HUES48 (cell line): ENCODE measurements around the gene SHCBP1L.

Source experiments
- H3K27ac ChIP-seq: one replicate; pipeline ENCODE4 v1.7.0; 2013; ENCODE audit warnings: low read depth, low read length, inconsistent platforms
- H3K27me3 ChIP-seq: 2 replicates; pipeline ENCODE4 v1.6.1; 2013; ENCODE audit warnings: mild to moderate bottlenecking, low read length; ENCODE audit not compliant: control insufficient read depth, insufficient read depth
- H3K36me3 ChIP-seq: 2 replicates; pipeline ENCODE4 v1.6.1; 2013; ENCODE audit warnings: low read length; ENCODE audit not compliant: control insufficient read depth, insufficient read depth
- H3K4me1 ChIP-seq: 2 replicates; pipeline ENCODE4 v1.6.1; 2013; ENCODE audit warnings: mild to moderate bottlenecking, low read length; ENCODE audit not compliant: control insufficient read depth, insufficient read depth
- H3K4me3 ChIP-seq: 2 replicates; pipeline ENCODE4 v1.5.1; 2013; ENCODE audit warnings: mild to moderate bottlenecking, low read depth, low read length
- H3K9ac ChIP-seq: 2 replicates; pipeline ENCODE4 v1.6.1; 2013; ENCODE audit warnings: mild to moderate bottlenecking, low read depth, low read length, moderate library complexity
- H3K9me3 ChIP-seq: 2 replicates; pipeline ENCODE4 v1.6.1; 2013; ENCODE audit warnings: low read length; ENCODE audit not compliant: control insufficient read depth, insufficient read depth

Gene SHCBP1L

GRCh38 chr1:182952677-182953444 lies at the start of gene SHCBP1L:
TSS of gene SHCBP1L (minus strand) at chr1:182953166. CDS start at chr1:182953133, 33 bp downstream.
- Histone ChIP-seq H3K27ac (no peak within 1 kb of the TSS), H3K36me3 (no peaks in the 10 kb centered on the region), H3K9me3 (no peaks in the 10 kb centered on the region), H3K27me3 (no peaks in the 10 kb centered on the region), H3K4me3 (no peak within 1 kb of the TSS), H3K4me1 (0 out of 2 replicates have a peak, but pooled peaks cover 3% of the 10 kb centered on the region), H3K9ac (no peak within 1 kb of the TSS)

DNA sequence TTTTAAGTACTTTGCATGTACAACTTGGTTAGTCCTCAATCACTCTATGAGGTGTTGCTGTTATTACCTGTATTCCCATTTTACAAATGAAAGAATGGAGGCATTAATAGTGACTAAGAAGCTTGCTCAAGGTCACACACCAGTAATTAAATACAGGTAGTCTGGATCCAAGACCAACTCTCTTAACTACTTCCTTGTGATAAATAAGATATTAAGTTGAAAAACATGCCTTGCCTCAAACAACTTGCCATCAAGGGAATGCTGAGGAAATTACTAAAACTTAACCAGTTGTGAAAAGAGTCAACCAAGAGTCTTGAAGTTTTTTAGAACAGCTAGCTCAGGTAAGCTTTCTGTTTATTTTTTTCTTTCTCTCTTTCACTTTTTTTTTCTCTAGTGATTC lies 49.3 kb upstream of the SHCBP1L start:
- H3K27me3 ChIP-seq = no peaks in the 10 kb centered on the region
- no peaks in the 10 kb centered on the region for H3K36me3 ChIP-seq
- H3K9ac ChIP-seq = no peak overlapping the region
- no peak overlapping the region for H3K27ac ChIP-seq
- no peaks in the 10 kb centered on the region for H3K9me3 ChIP-seq
- H3K4me1 ChIP-seq = no peaks in the 10 kb centered on the region
- no peak overlapping the region for H3K4me3 ChIP-seq

- no peaks in the 10 kb centered on the region for H3K9me3 ChIP-seq
- no peaks in the 10 kb centered on the region for H3K4me1 ChIP-seq
- no peaks in the 10 kb centered on the region for H3K36me3 ChIP-seq
- H3K9ac ChIP-seq = no peak overlapping the region
- H3K4me3 ChIP-seq = no peak overlapping the region
- H3K27me3 ChIP-seq = no peaks in the 10 kb centered on the region
- H3K27ac ChIP-seq = no peak overlapping the region
These were observed 47.4 kb upstream of the SHCBP1L start for GRCh38 chr1:183000167-183000962.

GRCh38 chr1:182998482-182998881 lies 45.5 kb upstream of the SHCBP1L start:
- no peaks in the 10 kb centered on the region for H3K9me3 ChIP-seq
- H3K9ac ChIP-seq = no peak overlapping the region
- H3K27me3 ChIP-seq = no peaks in the 10 kb centered on the region
- H3K4me1 ChIP-seq = no peaks in the 10 kb centered on the region
- H3K27ac ChIP-seq = no peak overlapping the region
- H3K36me3 ChIP-seq = no peaks in the 10 kb centered on the region
- no peak overlapping the region for H3K4me3 ChIP-seq

DNA sequence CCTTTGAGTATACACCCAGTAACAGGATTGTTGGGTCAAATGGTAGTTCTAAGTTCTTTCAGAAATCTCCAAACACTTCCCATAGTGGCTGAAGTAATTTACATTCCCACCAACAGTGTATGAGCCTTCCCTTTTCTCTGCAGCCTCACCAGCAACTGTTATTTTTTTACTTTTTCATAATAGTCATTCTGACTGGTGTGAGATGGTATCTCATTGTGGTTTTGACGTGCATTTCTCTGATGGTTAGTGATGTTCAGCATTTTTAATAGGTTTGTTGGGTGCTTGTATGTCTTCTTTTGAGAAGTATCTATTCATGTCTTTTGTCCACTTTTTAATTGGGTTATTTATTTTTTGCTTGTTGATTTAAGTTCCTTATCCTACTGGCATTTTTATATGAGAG lies 43.9 kb upstream of the SHCBP1L start:
- H3K27me3 ChIP-seq = no peaks in the 10 kb centered on the region
- no peaks in the 10 kb centered on the region for H3K9me3 ChIP-seq
- H3K36me3 ChIP-seq = no peaks in the 10 kb centered on the region
- no peak overlapping the region for H3K9ac ChIP-seq
- H3K27ac ChIP-seq = no peak overlapping the region
- no peaks in the 10 kb centered on the region for H3K4me1 ChIP-seq
- no peak overlapping the region for H3K4me3 ChIP-seq

DNA sequence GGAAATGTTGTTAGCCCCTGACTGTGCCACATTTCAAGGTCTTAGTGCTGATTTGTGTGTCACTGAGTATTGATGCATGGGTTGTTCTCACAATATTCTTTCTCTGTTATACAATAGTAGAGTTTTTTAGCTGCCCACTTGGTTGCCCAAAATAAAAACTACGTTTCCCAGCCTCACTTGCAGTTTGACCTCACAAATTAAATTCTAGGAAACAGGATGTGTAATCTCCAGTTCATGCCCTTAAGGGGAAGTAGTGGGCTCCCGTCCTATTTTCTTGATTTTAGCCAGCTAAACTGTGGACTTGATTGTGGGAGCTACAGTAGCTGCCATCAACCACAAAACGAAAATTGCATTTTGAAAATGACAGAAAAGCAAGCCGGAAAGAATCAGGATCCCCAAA lies 42.9 kb upstream of the SHCBP1L start:
- Histone ChIP-seq H3K27ac (no peak overlapping the region), H3K27me3 (no peaks in the 10 kb centered on the region), H3K4me3 (no peak overlapping the region), H3K36me3 (no peaks in the 10 kb centered on the region), H3K9me3 (no peaks in the 10 kb centered on the region), H3K4me1 (no peaks in the 10 kb centered on the region), H3K9ac (no peak overlapping the region)

DNA sequence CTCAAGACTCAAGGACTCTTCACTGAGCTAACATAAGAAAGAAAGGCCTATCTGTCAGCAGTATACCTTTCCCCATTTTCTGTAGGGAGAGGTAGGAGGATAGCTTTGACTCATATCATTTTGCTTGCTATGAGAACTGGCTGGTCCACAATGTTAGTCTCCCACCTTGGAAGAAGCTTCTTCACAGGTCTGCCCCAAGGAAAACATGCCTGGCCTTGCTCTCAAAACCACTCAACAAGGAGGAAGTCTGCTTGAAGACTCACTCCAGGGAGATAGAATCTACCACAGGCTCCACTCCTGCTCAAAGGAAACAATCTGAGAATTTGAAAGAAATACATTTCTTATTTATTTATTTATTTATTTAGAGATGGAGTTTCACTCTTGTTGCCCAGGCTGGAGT lies 40.8 kb upstream of the SHCBP1L start:
- Histone ChIP-seq H3K36me3 (no peaks in the 10 kb centered on the region), H3K9ac (no peak overlapping the region), H3K4me3 (no peak overlapping the region), H3K27me3 (no peaks in the 10 kb centered on the region), H3K9me3 (no peaks in the 10 kb centered on the region), H3K27ac (no peak overlapping the region), H3K4me1 (no peaks in the 10 kb centered on the region)

- no peaks in the 10 kb centered on the region for H3K9me3 ChIP-seq
- no peaks in the 10 kb centered on the region for H3K36me3 ChIP-seq
- no peaks in the 10 kb centered on the region for H3K27me3 ChIP-seq
- no peak overlapping the region for H3K4me3 ChIP-seq
- H3K9ac ChIP-seq = no peak overlapping the region
- no peak overlapping the region for H3K27ac ChIP-seq
- H3K4me1 ChIP-seq = no peaks in the 10 kb centered on the region
These were observed 37.6 kb upstream of the SHCBP1L start for GRCh38 chr1:182990413-182991144.

DNA sequence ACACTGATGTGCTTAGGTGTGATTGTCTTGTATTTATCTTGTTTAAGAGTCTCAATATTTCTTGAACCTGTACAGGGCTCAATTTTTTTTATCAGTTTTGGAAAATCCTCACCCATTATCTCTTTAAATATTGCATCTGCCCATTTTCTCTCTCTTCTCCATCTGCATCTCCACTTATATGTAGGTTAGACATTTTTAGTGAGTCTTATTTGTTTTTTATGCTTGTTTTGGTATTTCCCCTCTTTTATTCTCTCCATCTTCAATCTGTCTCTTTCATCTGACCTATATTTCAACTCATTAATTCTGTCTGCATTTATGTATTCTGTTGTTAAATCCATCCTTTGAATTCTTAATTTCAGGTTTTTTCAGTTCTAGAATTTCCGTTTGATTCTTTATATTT lies 32.9 kb upstream of the SHCBP1L start:
- no peaks in the 10 kb centered on the region for H3K4me1 ChIP-seq
- H3K4me3 ChIP-seq = no peak overlapping the region
- no peaks in the 10 kb centered on the region for H3K27me3 ChIP-seq
- H3K27ac ChIP-seq = no peak overlapping the region
- H3K9me3 ChIP-seq = no peaks in the 10 kb centered on the region
- H3K9ac ChIP-seq = no peak overlapping the region
- no peaks in the 10 kb centered on the region for H3K36me3 ChIP-seq

GRCh38 chr1:182984621-182985020 lies 31.7 kb upstream of the SHCBP1L start:
- Histone ChIP-seq H3K9ac (no peak overlapping the region), H3K9me3 (no peaks in the 10 kb centered on the region)

GRCh38 chr1:182984138-182984537 lies 31.2 kb upstream of the SHCBP1L start:
- no peak overlapping the region for H3K9ac ChIP-seq
- H3K36me3 ChIP-seq = no peaks in the 10 kb centered on the region
- H3K4me3 ChIP-seq = no peak overlapping the region
- H3K4me1 ChIP-seq = no peaks in the 10 kb centered on the region
- no peaks in the 10 kb centered on the region for H3K9me3 ChIP-seq
- H3K27me3 ChIP-seq = no peaks in the 10 kb centered on the region
- no peak overlapping the region for H3K27ac ChIP-seq

More at GRCh38 chr1:182984621-182985020, 31.7 kb upstream of the SHCBP1L start:
- Histone ChIP-seq H3K27ac (no peak overlapping the region), H3K27me3 (no peaks in the 10 kb centered on the region), H3K4me1 (no peaks in the 10 kb centered on the region), H3K36me3 (no peaks in the 10 kb centered on the region), H3K4me3 (no peak overlapping the region)
